HFF-Myc (cell line): Measurements from ENCODE around the gene FMNL3.

Source experiments
- DNase-seq: peaks from one replicate; pipeline ENCODE4 v3.0.0-alpha.2; 2011; ENCODE audit warnings: low read depth; ENCODE audit errors: extremely low read depth
- H3K4me3 ChIP-seq: replicated peaks from 2 replicates; pipeline ENCODE4 v1.5.1; 2011; ENCODE audit warnings: low read depth, mild to moderate bottlenecking, control low read depth, low read length
- TF ChIP-seq, protein P1 (sequence below): IDR thresholded peaks from 2 replicates; pipeline ENCODE4 v1.5.1; 2012; ENCODE audit warnings: mild to moderate bottlenecking, low read depth, low read length, control low read depth; ENCODE audit errors: missing control alignments

The FMNL3 gene

GRCh38 chr12:49684310-49684854 is 22.8 kb downstream of the FMNL3 start:
- TF ChIP-seq, protein P1, sequence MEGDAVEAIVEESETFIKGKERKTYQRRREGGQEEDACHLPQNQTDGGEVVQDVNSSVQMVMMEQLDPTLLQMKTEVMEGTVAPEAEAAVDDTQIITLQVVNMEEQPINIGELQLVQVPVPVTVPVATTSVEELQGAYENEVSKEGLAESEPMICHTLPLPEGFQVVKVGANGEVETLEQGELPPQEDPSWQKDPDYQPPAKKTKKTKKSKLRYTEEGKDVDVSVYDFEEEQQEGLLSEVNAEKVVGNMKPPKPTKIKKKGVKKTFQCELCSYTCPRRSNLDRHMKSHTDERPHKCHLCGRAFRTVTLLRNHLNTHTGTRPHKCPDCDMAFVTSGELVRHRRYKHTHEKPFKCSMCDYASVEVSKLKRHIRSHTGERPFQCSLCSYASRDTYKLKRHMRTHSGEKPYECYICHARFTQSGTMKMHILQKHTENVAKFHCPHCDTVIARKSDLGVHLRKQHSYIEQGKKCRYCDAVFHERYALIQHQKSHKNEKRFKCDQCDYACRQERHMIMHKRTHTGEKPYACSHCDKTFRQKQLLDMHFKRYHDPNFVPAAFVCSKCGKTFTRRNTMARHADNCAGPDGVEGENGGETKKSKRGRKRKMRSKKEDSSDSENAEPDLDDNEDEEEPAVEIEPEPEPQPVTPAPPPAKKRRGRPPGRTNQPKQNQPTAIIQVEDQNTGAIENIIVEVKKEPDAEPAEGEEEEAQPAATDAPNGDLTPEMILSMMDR: no peak
- DNase-seq: no peak

DNA sequence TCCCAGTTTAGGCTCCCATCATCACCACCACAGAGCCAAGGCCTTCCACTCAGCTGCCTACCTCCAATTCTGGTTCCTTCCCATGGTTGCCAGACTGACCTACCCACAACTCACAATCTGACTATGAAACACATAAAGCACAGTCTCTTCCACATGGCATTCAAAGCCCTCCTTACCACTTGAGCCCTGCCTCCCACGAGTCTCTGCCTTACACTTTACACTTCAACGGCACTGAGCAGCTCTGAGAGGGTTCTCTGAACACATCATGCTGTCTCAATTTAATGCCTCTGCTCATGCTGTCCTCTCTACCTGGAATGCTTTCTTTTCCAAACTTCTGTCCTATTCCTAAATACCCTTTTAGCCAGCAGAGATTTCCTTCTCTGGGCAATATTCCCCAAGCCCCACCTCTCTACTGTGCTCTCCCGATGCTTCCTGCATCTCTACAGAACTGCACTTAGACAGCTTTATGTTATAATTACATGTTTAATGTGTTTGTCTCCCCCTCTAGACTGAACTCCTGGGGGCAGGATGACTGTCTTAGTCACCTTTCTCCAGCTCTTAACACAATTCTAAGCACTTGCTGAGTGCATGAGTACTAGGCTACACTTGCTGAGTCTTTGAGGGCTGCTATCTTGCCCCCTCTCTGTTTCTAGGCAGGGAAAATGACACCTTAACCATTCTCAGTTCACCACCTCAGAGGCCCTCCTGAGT is 23.5 kb downstream of the FMNL3 start:
- no peak for DNase-seq
- H3K4me3 ChIP-seq: no peak overlapping the region
- TF ChIP-seq, protein P1: no peak

More at GRCh38 chr12:49684310-49684854, 22.8 kb downstream of the FMNL3 start:
- H3K4me3 ChIP-seq: no peak overlapping the region

DNA sequence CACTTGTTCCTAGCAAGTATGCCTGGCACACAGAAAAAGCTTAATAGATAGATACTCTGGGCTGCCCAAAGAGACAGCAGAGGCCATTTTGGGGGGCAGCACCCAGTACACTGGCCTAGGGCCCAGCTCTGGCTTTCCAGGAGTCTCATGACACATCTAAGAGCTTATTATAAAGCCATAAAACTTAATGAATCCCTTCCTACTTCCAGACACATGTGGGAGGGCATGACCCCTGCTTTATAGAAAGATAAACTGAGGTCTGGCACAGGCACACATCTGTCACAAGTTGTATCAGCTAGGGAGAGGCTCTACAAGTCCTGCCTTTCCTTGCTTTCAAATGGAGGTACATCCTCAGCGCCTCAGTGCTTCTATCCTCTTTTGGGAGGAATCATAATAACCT is 27.1 kb downstream of the FMNL3 start:
- DNase-seq: no peak
- TF ChIP-seq, protein P1: no peak
- H3K4me3 ChIP-seq: no peak overlapping the region

DNA sequence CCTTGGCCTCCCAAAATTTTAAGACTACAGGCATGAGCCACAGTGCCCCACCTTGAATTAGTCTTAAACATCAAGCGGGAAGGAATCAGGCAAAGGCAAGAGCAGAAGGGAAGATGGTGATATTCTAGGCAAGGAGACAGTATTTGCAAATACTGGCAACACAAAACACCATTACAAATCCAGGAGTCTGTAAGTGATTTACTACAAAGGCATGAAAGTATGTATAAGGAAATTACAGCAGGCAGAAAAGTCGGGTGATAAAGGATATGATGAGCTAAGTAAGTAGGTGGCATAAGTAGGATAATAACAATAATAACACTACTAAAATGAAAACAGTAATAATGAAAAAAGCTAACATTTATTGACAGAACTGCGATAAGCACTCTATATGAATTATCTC is 28.5 kb downstream of the FMNL3 start:
- TF ChIP-seq, protein P1: no peak
- DNase-seq: no peak
- H3K4me3 ChIP-seq: no peak overlapping the region

DNA sequence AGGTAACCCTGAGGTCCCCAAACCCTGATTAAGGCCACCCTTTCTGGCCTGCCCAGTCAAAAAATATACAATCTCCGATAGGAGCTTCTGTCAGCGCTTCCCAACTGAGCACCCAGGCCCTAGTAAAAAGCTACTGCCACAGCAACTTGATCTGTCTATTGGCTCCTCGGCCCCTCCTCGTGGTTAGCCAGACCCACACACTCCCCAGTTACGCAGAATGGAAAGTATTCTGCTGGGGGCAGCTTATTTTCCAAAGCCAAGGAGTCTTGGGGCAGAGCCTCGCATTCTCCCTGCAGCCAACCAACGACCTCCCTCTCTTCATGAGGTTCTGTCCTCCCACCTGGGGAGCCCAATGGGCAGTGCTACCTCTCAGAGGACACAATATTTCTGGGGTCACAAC is 32.1 kb downstream of the FMNL3 start:
- DNase-seq: no peak
- H3K4me3 ChIP-seq: no peak overlapping the region
- TF ChIP-seq, protein P1: no peak

GRCh38 chr12:49674318-49674981 is 32.8 kb downstream of the FMNL3 start:
- TF ChIP-seq, protein P1: no peak
- H3K4me3 ChIP-seq: no peak overlapping the region
- DNase-seq: no peak
